ENCODE data around the gene SH3PXD2B. TPM values are rescaled to one million over a fixed set of nuclear protein-coding genes. Genes with fewer than 3 reads are reported as not detected.

SH3PXD2B gene
- total and polyA plus RNA-seq, 2 of the 13 experiments (the other 11 are each of a cell fraction or from before 2014, with no cell fraction given): 3.4 to 4.6 TPM

- TF ChIP-seq, protein P1, sequence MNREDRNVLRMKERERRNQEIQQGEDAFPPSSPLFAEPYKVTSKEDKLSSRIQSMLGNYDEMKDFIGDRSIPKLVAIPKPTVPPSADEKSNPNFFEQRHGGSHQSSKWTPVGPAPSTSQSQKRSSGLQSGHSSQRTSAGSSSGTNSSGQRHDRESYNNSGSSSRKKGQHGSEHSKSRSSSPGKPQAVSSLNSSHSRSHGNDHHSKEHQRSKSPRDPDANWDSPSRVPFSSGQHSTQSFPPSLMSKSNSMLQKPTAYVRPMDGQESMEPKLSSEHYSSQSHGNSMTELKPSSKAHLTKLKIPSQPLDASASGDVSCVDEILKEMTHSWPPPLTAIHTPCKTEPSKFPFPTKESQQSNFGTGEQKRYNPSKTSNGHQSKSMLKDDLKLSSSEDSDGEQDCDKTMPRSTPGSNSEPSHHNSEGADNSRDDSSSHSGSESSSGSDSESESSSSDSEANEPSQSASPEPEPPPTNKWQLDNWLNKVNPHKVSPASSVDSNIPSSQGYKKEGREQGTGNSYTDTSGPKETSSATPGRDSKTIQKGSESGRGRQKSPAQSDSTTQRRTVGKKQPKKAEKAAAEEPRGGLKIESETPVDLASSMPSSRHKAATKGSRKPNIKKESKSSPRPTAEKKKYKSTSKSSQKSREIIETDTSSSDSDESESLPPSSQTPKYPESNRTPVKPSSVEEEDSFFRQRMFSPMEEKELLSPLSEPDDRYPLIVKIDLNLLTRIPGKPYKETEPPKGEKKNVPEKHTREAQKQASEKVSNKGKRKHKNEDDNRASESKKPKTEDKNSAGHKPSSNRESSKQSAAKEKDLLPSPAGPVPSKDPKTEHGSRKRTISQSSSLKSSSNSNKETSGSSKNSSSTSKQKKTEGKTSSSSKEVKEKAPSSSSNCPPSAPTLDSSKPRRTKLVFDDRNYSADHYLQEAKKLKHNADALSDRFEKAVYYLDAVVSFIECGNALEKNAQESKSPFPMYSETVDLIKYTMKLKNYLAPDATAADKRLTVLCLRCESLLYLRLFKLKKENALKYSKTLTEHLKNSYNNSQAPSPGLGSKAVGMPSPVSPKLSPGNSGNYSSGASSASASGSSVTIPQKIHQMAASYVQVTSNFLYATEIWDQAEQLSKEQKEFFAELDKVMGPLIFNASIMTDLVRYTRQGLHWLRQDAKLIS (CRISPR knock-in tag; IDR thresholded peaks at IDR 0.05): no peak
- TF ChIP-seq, protein P2, sequence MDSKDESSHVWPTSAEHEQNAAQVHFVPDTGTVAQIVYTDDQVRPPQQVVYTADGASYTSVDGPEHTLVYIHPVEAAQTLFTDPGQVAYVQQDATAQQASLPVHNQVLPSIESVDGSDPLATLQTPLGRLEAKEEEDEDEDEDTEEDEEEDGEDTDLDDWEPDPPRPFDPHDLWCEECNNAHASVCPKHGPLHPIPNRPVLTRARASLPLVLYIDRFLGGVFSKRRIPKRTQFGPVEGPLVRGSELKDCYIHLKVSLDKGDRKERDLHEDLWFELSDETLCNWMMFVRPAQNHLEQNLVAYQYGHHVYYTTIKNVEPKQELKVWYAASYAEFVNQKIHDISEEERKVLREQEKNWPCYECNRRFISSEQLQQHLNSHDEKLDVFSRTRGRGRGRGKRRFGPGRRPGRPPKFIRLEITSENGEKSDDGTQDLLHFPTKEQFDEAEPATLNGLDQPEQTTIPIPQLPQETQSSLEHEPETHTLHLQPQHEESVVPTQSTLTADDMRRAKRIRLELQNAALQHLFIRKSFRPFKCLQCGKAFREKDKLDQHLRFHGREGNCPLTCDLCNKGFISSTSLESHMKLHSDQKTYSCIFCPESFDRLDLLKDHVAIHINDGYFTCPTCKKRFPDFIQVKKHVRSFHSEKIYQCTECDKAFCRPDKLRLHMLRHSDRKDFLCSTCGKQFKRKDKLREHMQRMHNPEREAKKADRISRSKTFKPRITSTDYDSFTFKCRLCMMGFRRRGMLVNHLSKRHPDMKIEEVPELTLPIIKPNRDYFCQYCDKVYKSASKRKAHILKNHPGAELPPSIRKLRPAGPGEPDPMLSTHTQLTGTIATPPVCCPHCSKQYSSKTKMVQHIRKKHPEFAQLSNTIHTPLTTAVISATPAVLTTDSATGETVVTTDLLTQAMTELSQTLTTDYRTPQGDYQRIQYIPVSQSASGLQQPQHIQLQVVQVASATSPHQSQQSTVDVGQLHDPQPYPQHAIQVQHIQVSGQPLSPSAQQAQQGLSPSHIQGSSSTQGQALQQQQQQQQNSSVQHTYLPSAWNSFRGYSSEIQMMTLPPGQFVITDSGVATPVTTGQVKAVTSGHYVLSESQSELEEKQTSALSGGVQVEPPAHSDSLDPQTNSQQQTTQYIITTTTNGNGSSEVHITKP (CRISPR knock-in tag; IDR thresholded peaks at IDR 0.05; ENCODE audit: low read depth): peak; percentile 79; the same call in 1 of the 2 replicates
- peak; percentile 73; the same call in 1 of the 2 replicates for TF ChIP-seq SMAD3 (CRISPR knock-in tag; IDR thresholded peaks at IDR 0.05)
- peak; percentile 96 to 97 for TF ChIP-seq NR2F1 (CRISPR knock-in tag; IDR thresholded peaks at IDR 0.05)
- TF ChIP-seq, protein P3, sequence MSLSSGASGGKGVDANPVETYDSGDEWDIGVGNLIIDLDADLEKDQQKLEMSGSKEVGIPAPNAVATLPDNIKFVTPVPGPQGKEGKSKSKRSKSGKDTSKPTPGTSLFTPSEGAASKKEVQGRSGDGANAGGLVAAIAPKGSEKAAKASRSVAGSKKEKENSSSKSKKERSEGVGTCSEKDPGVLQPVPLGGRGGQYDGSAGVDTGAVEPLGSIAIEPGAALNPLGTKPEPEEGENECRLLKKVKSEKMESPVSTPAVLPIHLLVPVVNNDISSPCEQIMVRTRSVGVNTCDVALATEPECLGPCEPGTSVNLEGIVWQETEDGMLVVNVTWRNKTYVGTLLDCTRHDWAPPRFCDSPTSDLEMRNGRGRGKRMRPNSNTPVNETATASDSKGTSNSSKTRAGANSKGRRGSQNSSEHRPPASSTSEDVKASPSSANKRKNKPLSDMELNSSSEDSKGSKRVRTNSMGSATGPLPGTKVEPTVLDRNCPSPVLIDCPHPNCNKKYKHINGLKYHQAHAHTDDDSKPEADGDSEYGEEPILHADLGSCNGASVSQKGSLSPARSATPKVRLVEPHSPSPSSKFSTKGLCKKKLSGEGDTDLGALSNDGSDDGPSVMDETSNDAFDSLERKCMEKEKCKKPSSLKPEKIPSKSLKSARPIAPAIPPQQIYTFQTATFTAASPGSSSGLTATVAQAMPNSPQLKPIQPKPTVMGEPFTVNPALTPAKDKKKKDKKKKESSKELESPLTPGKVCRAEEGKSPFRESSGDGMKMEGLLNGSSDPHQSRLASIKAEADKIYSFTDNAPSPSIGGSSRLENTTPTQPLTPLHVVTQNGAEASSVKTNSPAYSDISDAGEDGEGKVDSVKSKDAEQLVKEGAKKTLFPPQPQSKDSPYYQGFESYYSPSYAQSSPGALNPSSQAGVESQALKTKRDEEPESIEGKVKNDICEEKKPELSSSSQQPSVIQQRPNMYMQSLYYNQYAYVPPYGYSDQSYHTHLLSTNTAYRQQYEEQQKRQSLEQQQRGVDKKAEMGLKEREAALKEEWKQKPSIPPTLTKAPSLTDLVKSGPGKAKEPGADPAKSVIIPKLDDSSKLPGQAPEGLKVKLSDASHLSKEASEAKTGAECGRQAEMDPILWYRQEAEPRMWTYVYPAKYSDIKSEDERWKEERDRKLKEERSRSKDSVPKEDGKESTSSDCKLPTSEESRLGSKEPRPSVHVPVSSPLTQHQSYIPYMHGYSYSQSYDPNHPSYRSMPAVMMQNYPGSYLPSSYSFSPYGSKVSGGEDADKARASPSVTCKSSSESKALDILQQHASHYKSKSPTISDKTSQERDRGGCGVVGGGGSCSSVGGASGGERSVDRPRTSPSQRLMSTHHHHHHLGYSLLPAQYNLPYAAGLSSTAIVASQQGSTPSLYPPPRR (CRISPR knock-in tag; IDR thresholded peaks at IDR 0.05; ENCODE audit: borderline replicate concordance): peak; percentile 77; the same call in 1 of the 2 replicates
- no peak for TF ChIP-seq ZNF616 (CRISPR knock-in tag; IDR thresholded peaks at IDR 0.05; ENCODE audit: low read depth)
- TF ChIP-seq KDM6A (CRISPR knock-in tag; IDR thresholded peaks at IDR 0.05; ENCODE audit: low read depth): peak; percentile 77
- TF ChIP-seq HOXD1 (CRISPR knock-in tag; IDR thresholded peaks at IDR 0.05): no peak
- TF ChIP-seq NR2F6 (IDR thresholded peaks at IDR 0.05): peak; percentile 98
- peak; percentile 99 for TF ChIP-seq NR2F6 (CRISPR knock-in tag; IDR thresholded peaks at IDR 0.05)
- peak; percentile 73 for TF ChIP-seq THAP11 (CRISPR knock-in tag; IDR thresholded peaks at IDR 0.05)
- TF ChIP-seq ZBTB38 (CRISPR knock-in tag; IDR thresholded peaks at IDR 0.05): peak; percentile 9
- peak; percentile 92 for TF ChIP-seq RXRB (CRISPR knock-in tag; IDR thresholded peaks at IDR 0.05; ENCODE audit: borderline replicate concordance)
- TF ChIP-seq SRY (CRISPR knock-in tag; IDR thresholded peaks at IDR 0.05): no peak
- TF ChIP-seq DNMT1 (CRISPR knock-in tag; IDR thresholded peaks at IDR 0.05): no peak
- TF ChIP-seq SP140L (CRISPR knock-in tag; IDR thresholded peaks at IDR 0.05; ENCODE audit: borderline replicate concordance): no peak
Observed at GRCh38 chr5:172414531-172415361, 39.6 kb downstream of the SH3PXD2B start (continued).
